T-helper 1 cell treated with Interleukin-12 subunit alpha and Interleukin-12 subunit beta and Interleukin-4 antibody, amounts not matched to agents 30 ng/mL and 1 ng/mL, for 36 hours (primary cell): Measurements from ENCODE around the gene SLC6A12. TPM values are rescaled to one million over a fixed set of nuclear protein-coding genes. Genes with fewer than 3 reads are reported as not detected.
"Not testable (repeated sequence)": the region's sequence is repeated elsewhere in the genome, so short reads cannot be mapped to it uniquely, and the experiment has no call there.

ENCODE experiments used
- intact Hi-C: fragments of 100-400 bp; cut with micrococcal nuclease; formaldehyde crosslinking; loops from one replicate; pipeline ENCODE4 v1.15.1; 2024
- total RNA-seq: library from RNA; stranded (reverse); gene quantifications from 2 replicates; pipeline ENCODE4 v1.2.3, GENCODE V29; 2022

The SLC6A12 gene
- total RNA-seq, 1 donor from 2014 or later = not detected

GRCh38 chr12:217029-217428 lies 3.1 kb upstream of the SLC6A12 start:
- intact Hi-C loops = not testable (repeated sequence)

GRCh38 chr12:215116-215515 lies 1.2 kb upstream of the SLC6A12 start:
- intact Hi-C loops = no loop called here

GRCh38 chr12:213527-213932 lies 427 bp downstream of the SLC6A12 start:
- intact Hi-C loops = no loop called here

GRCh38 chr12:212715-213526 lies 1.0 kb downstream of the SLC6A12 start:
- intact Hi-C loops = no loop called here

- intact Hi-C loops = no loop called here
Measured at GRCh38 chr12:212415-212714, 1.6 kb downstream of the SLC6A12 start.

GRCh38 chr12:211639-212414 lies 2.1 kb downstream of the SLC6A12 start:
- intact Hi-C loops = no loop called here

GRCh38 chr12:211142-211465 lies 2.9 kb downstream of the SLC6A12 start:
- intact Hi-C loops = no loop called here

- intact Hi-C loops = no loop called here
Measured at GRCh38 chr12:210277-211141, 3.4 kb downstream of the SLC6A12 start.

- intact Hi-C loops = no loop called here
Measured at GRCh38 chr12:209851-210250, 4.1 kb downstream of the SLC6A12 start.

- intact Hi-C loops = no loop called here
Measured at GRCh38 chr12:209246-209645, 4.7 kb downstream of the SLC6A12 start.

GRCh38 chr12:208813-209212 lies 5.1 kb downstream of the SLC6A12 start:
- intact Hi-C loops = no loop called here

GRCh38 chr12:207804-208203 lies 6.2 kb downstream of the SLC6A12 start:
- intact Hi-C loops = no loop called here

- intact Hi-C loops = no loop called here
Measured at GRCh38 chr12:206746-207440, 7.1 kb downstream of the SLC6A12 start.

- intact Hi-C loops = no loop called here
Measured at GRCh38 chr12:205026-205425, 8.9 kb downstream of the SLC6A12 start.

- intact Hi-C loops = no loop called here
Measured at GRCh38 chr12:204261-204678, 9.7 kb downstream of the SLC6A12 start.

GRCh38 chr12:203462-204260 lies 10.3 kb downstream of the SLC6A12 start:
- intact Hi-C loops = no loop called here

- intact Hi-C loops = no loop called here
Measured at GRCh38 chr12:203074-203461, 10.9 kb downstream of the SLC6A12 start.

- intact Hi-C loops = no loop called here
Measured at GRCh38 chr12:202081-202731, 11.8 kb downstream of the SLC6A12 start.

- intact Hi-C loops = no loop called here
Measured at GRCh38 chr12:201361-201760, 12.6 kb downstream of the SLC6A12 start.

GRCh38 chr12:198705-199104 lies 15.3 kb downstream of the SLC6A12 start:
- intact Hi-C loops = no loop called here
